Activated CD4-positive, alpha-beta T cell treated with anti-CD3 and anti-CD28 coated beads, Interleukin-10, Interleukin-2, amounts not matched to agents 100 ng/mL and 50 ng/mL, durations not matched to agents 16 hours and 8 hours (primary cell): ENCODE data around the gene GRIA1.

Experiments used
- DNase-seq: peaks from one replicate; pipeline ENCODE4 v3.0.0-alpha.2; 2020

GRIA1 gene

DNA sequence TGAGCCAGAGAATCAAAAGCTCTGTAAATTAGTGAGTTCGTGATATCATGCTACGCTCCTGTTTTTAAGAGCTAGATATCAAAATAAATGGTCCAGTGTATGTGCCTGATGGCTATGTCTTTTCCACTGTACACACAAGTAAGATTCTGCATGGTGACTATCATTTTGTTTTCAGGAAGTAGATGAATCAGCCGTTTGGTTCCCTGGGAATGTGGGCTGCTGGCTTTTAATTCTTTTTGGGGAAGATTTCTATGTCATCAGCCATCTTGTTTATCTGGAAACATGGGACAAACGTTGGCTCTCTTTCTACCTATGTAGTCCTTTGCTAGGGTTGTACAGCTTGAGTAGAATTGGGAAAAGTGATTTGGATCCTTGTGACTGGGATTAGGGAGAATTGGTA lies 126.7 kb downstream of the GRIA1 start:
- DNase-seq = no peak

DNA sequence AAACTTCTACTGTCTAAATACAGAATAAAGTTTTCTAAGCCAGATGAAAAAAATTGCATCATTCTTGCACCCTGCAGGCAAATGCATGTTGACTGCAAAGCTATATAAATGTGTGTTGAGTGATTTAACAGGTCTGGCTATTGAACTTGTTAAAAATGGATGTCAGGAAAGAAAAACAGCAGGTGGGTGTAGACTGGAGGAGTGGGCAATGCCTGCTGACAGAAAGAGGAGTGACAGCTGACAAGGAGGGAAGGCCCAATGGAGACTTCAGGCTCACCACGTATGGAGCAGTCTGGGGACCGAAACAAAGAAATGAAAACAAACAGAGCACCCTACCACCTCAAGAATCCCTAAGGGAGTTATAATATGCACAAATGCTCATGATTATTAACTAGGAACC lies 127.8 kb downstream of the GRIA1 start:
- no peak for DNase-seq

DNA sequence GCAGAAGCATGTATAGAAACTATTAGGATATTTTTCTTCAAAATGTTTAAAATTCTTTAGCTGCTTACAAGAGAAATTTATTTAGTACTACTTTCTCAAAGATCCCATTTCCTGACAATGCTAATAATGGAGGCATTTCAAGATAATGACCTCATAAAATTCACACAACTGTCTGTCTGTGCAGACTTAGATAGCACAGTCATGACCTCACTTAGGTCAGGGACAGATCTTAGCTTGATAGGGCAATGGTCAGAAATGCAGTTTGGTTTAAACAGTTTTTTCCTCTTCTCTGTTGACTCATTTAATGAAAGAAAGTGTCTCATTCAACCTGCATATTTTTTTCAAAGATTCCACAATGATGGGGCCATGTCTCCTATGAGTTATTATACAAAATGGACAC lies 128.4 kb downstream of the GRIA1 start:
- DNase-seq = no peak

DNA sequence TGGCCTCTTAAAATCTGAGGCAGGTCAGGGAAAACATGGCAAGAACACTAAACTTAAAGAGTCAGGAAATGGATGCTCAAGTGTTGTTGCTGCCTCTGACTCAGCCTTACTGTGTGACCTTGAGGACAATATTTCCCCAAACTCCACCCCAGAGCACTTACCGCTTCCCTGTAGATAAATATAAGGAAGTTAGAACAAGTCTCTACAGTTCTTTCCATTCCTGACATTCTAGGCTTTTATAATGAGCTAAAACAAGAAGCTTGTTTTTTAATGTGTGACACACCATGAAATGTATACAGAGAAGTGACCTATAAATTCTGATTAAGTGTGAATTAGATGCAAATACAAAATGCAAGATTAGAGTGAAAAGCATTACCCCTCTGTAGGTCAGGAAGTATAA lies 129.3 kb downstream of the GRIA1 start:
- DNase-seq = no peak

DNA sequence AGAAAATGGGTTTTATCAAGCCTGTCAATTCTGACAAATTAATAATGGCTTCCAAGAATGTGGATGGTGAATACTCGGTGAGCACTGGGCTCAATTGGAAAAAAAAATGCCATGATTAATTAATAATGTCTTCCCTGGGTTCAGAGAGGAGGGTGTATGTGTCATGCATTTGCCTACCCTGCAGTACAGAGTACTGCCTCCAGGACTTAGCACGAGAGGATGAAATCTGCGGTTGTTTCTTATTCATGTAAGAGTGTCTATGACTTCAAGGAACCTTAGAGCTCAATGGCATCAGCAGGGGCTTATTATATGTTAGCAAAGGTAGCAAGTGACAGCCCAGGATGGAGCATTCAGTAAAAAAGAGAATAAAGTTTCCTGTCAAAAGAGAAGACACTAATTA lies 132.7 kb downstream of the GRIA1 start:
- DNase-seq = no peak

DNA sequence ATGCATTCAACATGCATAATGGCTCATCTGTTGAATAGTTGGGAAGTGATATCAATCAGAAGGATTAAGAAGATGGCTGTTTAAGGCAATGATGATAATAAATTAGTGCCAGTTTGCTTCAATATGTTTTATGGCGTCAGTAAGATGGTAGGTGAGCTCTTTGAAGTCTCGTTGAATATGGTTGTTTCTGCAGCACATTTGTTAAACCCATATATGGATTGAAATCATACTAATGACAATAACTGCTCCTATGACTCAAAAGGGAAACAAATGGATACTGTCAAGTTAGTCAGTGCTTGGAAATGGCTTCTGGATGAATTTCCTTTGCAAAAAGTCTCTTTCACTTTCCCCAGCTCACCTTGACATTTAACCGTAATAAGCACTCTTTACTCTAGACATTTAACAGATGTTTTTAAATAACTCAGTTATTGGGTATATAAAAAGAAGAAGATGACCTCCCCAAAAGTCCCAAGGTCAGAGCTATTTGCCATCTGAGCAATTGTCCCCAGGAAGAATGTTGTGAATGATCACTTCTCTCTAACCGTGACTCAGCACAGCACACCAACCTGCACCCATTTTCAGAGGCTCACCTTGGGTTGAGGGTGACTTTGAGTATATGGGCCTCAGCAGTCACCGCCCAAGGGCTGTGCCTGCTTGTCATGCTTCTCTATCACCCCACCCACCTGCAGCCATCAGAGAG lies 133.4 kb downstream of the GRIA1 start:
- DNase-seq = no peak

DNA sequence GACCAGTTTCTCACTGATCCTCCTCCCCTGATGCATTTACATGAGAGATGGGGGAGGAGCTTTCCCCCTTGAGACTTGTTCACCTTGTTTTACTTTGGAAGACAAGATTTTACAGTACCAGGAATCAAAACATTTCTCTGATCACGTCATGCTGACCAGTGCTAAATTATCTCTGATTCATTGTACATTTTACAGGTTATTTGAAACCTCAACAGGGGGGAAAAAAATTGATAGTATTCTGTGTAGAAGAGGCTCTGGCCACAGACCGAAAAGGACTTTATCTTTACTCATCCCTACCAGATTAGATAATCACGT lies 133.9 kb downstream of the GRIA1 start:
- no peak for DNase-seq

DNA sequence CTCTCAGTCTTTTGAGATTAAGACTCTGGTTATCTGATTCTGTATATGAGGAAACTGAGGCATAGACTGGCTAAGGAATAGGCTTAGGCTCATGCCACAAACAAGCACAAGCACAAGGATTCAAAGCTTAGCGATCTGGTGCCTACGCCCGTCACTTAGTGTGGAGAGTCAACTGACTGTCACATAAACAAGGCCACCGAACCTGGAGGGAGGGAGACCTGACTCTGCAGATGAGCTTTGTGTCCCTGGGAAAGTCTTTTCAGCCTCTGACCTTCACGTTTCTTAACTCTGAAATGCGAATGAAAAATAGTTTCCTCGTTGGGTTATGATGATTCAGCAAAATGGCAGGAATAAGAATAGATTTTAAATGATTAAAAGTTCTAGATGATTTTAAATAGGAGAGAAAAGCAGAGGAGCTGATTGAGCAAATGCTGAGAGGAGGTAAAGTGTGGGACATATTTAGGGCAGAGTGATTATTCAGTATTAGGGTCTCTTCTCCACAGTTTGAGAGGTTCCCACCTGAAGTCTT lies 135.4 kb downstream of the GRIA1 start:
- DNase-seq = no peak

DNA sequence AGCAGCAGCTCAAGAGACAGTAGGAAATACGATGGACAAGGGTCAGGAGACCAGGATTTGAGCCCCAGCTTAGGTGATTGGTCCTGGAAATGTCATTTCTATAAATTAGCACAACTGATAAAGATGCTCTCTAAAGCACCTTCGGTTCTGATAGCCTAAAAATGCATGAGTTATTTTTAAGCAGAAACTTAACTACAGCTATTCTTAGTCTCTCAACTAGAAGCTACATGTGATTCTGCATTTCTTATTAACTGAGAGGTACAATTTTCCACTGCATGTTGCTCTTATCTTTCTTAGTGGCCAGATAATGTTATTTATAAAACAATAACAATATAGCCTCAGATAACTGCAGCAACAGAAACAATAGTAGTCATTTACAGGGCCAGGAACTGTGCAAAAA lies 136.4 kb downstream of the GRIA1 start:
- no peak for DNase-seq

DNA sequence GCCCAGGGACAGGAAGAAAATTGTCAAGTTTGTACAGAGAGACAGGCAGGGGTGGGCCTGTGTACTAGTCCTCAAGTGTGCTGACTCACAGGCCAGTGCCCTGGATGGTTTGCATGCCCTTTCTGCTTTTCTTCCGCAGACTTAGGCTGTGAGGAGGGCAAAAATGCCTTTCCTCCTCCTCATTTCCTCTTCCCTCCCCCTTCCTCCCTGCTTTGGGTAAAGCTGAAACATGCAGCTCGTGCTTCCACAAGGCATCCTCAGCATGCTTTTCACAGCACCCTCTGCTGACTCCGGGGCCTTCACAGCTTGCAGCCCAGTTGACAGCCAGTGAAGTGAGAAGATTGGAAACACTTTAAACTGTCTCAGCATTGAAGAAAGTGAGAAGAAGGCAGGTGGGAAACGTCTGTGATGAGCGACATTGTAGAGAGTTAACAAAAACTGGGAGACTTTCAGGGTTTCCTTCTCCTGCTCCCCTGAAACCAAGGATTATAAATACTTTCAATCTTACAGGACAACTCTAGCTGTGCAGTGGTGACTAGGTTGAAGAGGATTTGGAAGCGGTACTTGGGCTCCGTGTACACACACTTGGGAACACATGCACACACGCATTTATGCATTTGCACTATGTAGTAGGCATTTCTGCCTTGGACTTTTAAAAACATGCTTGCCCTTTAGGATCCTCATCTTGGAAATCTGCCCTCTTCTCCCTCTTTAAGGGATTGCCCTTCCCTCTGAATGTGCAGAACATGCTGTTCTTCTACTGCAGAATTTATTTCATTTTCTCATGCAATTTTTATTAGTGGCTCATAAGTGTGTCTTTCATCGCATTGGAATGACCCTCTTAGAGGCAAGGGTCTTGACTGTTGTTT lies 138.8 kb downstream of the GRIA1 start:
- no peak for DNase-seq

DNA sequence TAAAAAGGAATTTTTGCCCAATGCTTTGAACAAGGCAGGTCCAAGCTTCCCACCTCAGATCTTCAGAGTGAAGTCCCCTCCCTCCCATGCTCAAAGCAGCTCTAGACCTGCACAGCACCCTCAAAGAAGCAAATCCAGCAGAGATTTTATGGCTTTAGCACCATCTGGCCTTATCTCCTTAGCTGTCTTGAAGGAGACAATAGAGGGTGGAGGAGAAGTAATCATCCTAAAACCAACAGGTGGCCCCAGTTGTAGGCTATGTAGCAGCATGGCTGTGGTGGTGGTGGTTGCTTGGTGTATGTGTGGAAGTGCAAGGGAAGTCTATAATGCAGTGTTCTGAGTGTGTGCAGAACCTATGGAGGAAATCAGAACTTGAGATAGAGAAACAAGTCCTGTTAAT lies 140.1 kb downstream of the GRIA1 start:
- DNase-seq = no peak

DNA sequence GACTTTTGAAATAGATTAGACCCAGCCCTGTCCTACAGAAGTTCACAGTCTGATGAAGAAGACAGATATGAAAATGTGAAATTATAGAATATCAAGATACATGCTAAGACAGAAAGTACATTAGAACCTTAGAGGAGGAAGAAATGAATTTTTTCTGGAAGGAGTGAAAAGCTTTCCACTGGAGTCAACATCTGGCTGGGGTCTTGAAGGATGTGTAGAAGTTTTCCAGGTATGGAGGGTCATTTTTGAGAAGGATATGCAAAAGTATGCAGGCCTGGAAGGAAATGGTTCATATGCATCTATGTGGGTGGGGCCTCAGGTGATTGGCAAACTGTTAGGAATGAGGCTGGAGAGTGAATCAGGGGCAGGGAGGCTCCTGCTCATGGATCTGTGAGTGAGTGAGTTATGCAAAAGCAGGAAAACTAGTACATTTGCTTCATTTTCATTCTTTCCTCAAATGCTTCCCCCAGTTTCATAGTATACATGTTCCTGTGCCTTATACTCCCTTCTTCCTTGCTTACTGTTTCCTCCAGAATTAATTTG lies 142.3 kb downstream of the GRIA1 start:
- DNase-seq = no peak

DNA sequence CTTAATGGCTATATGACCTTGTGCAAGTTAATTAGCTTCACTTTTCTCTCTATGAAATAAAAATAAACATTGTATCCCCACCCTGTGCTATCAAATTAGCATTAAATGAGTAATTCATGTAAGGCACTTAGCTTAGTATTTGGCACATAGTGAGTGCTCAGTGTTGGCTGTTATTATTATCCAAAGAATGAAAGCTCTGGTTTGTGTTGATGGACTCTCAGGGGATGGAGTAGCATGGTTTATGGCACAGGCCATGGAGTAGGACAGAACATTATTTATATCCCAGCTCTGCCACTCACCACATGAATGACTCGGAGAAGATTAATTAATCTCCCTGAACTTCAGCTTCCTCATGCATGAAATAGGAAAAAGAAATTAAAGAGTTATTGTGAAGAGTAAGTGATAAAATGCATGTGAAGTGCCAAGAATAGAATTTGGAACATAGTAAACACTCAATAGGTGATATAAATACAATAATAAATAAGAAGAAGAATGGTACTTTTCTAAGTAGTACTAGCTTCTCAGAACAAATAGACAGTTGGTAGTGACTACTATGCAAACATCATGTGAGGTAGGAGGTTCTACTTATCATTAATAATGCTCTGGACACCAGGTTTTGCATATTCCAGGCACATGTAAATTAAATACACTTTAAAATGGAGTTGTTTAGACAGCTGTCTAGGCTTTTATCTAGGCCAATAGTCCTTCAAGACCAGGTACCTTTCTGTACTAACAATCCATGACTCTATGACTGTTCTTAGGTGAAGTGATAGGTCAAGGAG lies 146.4 kb downstream of the GRIA1 start:
- no peak for DNase-seq

DNA sequence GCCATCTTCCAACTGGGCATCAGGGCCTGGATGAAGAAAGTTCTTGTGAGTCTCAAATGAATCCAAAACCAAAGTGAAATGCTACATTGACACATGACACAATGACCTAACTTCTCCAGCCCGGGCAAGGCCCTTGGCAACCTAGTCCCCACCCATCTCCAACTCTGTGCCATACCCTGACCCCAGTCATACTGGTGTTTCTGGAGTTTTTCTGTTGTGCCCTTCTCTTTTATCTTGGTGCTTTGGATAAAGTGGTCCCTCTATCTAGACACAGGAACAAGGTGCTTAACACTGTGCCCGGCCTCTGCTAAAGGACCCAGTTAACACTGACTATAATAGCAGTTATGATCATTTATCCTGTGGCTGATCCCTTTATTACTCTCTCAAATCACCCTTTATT lies 149.8 kb downstream of the GRIA1 start:
- no peak for DNase-seq

DNA sequence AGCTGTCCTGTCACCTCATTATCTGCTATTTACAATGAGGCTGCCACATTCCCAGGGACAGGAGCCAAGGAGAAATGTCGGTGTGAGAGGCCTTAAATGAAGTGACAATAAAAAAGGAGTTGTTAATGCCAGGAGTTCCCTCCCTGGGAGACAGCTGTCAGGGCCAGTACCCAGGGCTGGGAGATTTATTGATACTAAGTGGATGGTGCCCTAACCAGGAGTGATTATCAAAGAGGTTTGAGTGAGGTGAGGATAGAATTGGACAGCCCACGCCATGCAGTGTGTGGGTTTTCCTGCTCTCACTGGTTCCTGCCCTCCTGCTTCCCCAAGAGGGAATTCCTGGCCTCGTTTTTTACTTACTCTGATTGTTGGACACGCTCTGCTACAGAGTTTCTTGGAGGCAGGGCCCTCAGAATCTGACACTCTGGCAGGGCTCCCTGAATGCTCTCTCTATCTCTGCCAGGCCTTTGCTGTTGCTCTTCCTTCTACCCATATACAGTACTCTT lies 150.8 kb downstream of the GRIA1 start:
- no peak for DNase-seq

DNA sequence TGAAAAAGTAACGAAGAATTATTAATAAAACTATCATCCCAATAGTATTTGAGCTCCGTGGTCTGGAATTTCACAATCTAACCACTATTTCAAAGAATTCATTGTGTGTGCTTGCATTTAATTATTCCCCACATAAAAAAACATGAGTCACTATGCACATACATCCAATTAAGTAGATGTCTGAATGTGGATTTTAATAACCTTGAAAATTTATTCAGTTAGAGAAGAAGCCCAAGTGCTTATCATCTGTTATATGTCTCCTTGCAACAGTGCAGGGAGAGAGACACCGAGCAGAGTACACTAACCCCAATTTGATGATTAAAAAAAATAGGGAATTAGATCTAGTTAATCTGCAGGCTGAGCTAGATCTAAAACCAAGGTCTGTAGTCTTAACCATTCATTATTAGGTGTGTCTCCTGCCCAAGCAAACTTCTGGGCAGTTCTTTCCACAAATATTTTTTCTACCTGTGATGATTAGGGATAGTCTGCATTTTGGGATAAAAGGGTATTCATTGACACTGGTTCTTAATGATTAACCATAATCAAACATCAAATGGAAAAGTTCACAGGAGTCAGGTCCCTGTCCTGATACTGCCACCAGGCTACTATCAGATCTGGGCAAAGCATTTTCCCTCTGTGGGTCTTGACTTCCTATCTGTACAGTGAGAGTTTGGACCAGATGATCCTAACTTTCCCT lies 164.2 kb downstream of the GRIA1 start:
- DNase-seq = no peak

DNA sequence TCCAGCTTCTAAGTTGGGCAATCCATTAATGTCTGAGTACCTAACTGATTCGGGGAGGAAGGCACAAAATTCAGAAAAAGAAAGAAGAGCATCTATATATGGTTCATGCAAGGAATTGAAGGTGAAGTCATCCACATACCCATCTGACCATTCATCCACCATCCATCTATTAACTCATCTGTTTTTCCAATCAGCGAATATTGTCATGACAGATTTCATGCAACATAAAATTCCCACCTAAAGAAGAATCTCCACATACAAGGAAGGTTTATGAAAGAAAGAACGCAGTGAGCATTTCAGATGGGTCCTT lies 164.7 kb downstream of the GRIA1 start:
- DNase-seq = no peak

DNA sequence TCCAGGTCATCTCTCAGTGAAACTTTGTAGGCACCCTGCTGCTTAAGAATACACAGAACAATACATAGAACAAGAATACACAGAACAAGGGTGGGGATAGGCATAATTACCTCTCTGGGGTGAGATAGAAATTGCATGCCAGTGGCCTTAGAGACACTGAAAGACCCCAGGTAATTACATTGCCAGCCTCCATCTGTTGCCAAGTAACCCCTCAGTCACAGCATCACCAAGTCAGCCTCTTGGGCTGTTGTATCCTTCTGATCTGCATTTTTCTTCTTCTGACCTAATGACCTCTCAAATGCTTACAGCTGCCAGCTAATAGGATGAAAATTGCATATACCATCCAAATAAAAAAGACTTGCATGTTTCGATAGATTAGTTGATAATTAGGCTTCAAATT lies 167.7 kb downstream of the GRIA1 start:
- no peak for DNase-seq

DNA sequence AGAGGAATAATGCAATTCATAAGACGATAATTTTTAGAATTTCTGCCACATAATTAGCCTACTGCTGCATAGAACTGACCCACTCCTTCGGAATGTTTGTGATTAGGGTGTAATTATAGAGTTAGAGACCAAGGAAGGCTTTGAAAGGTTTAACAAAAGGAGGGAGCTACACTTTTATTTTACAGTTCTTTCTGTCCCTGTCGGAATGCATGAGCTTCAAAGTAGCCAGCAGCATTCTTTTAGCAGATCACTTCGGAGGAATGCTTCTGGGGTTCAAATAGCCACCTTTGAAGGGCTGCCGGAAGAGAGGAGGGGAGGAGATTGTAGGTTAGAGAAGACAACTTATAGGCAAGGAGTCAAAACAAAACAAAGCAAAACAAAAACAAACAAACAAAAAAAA lies 168.1 kb downstream of the GRIA1 start:
- no peak for DNase-seq

DNA sequence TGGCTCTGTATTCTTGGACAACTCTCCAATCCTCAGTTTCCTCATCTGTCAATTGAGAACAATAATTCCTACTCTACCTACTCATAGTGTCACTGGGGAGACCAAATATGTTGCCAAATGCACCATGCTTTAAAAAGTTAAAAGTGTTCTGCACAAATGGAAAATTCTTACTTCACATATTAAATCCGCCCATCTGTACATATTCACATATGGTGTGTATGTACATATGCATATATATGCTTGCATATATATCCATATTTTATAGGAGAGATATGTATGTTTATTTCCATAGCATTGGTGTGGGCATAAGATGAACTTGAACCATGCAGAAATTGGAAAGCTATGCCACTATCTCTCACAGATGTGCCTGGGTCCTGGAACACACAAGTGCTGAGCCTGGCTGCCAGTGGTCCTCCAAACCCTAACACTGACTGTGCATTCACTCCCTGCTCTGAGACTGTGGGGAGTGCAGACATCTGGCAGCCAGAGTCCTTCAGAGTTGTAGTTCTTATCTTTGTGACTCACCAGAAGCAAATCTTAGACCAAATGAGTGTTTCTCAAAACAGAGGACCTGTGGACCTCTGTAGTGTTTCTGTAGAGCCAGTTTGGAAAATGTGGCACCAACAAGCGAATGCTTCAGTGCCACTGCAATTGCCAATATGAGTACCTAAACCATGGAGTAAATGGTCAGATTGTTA lies 168.7 kb downstream of the GRIA1 start:
- no peak for DNase-seq

DNA sequence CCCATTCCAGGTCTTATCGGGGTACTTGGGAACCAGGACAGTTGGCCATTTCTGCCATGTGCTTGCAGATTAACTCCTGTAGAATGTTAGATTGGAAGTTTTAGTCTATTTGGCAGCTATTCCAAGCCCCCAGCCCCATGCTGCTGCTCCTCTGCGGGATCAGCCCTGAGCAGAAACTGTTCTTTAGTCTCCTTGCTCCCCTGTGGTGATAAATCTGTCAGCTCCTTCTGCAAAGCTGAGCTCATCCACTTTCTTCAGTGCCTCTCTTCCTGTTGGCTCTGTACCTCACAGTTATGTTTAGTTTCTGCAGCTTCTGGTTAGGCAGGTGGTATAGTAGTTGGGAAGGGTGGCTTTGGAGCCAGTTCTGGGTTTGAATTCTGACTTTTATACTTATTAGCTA lies 170.4 kb downstream of the GRIA1 start:
- no peak for DNase-seq

DNA sequence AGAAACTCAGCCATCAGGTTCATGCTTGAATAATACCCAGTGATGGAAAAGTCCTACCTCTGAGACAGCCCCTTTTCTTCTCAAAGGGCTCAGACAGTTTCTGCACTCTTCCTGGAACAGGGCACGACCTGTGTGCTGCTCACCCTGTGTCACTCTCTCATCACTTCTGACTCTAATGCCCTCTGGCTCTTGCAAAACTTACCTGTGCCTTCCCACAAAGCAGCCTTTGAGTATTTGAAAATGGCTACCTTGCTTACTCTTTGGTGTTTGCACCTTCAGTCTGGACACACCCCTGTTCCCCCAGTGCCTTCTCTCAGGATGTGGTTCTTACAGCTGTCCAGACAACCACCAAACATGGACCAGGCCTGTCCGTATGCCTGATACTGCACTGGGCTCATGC lies 171.4 kb downstream of the GRIA1 start:
- DNase-seq = no peak
